Bronchial epithelial cell (primary cell): ENCODE data around the gene SDR39U1. TPM values are rescaled to one million over a fixed set of nuclear protein-coding genes. Genes with fewer than 3 reads are reported as not detected.
A peak's percentile ranks its signal among the peaks of the same experiment; 100 is the strongest.
"Not testable (repeated sequence)": the region's sequence is repeated elsewhere in the genome, so short reads cannot be mapped to it uniquely, and the experiment has no call there.

Experiments used
- DNase-seq: peaks from one replicate; pipeline ENCODE4 v3.0.0-alpha.2; 2010; ENCODE audit warnings: low read depth
- FAIRE-seq: peaks from 2 replicates; lab custom pipeline; 2011; peaks lifted over from hg19 to GRCh38; lab: Jason Lieb, UNC
- H3K27me3 ChIP-seq: 2 replicates; pipeline ENCODE4 v1.5.1; 2011; ENCODE audit warnings: low read length; ENCODE audit not compliant: control insufficient read depth, insufficient read depth
- H3K36me3 ChIP-seq: 2 replicates; pipeline ENCODE4 v1.5.1; 2011; ENCODE audit warnings: low read length; ENCODE audit not compliant: control insufficient read depth, insufficient read depth
- H3K4me3 ChIP-seq: 2 replicates; pipeline ENCODE4 v1.5.1; 2011; ENCODE audit warnings: mild to moderate bottlenecking, low read depth, low read length, control low read depth
- CTCF ChIP-seq: IDR thresholded peaks from 2 replicates; pipeline ENCODE4 v1.5.1; 2011; ENCODE audit warnings: mild to moderate bottlenecking, moderate library complexity, low read length, control low read depth, inconsistent platforms; ENCODE audit not compliant: insufficient read depth, severe bottlenecking
- total RNA-seq: library from RNA; depleted of rRNA; stranded (reverse); fragments of >200 nt; gene quantifications from 2 replicates; pipeline ENCODE4 v1.2.1, GENCODE V29; 2014

Gene SDR39U1
- total RNA-seq = 6.5 and 8.2 TPM in 2 replicates

- Histone ChIP-seq H3K36me3 (peaks cover 24% of the 10 kb centered on the region), H3K4me3 (peak within 1 kb of the TSS; percentile 77), H3K27me3 (no peaks in the 10 kb centered on the region)
- peak; percentile 91 for FAIRE-seq
- DNase-seq = peak; percentile 99
- no peak for TF ChIP-seq CTCF
Observed at GRCh38 chr14:24442240-24443052, at the start of gene SDR39U1. Gene SDR39U1, minus strand, starts transcription at chr14:24442776. Its CDS starts 7 bp downstream, at chr14:24442769.

- not testable (repeated sequence) for H3K27me3 ChIP-seq, DNase-seq, H3K36me3 ChIP-seq, H3K4me3 ChIP-seq, FAIRE-seq
Observed at GRCh38 chr14:24491586-24492408, 49.2 kb upstream of the SDR39U1 start.

DNA sequence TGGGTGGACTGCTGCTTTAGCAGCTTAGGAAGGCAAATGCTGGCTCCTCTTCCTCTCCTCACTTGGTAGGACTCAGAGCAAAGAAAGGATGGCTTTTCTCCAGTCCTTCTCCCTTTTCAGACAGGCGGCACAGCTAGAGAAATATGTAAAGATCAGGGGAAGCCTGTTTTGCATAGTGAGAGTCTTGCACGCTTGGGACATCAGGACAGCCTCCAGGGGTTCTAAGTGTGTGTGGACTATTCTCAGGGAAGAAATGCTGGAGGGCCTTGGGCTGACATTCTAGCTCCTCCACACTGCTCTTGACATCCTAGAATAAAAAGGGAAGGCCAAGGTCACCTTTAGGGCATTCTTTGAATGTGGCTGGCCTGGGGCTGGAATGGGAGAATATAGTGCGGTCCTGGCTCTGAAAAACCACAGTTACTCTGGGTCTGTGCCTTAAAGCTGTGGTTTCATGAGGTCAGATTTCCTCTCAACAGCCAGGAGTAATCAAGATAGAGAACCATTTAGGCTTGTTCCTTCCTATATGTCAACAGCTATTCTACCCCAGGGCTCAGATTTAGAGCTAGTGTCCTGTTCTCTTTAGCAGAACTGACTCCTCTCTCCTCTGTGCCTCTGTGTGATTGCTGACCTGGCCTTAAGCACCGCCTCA lies 41.2 kb upstream of the SDR39U1 start:
- Histone ChIP-seq H3K4me3 (no peak overlapping the region), H3K27me3 (no peaks in the 10 kb centered on the region), H3K36me3 (no peaks in the 10 kb centered on the region)
- FAIRE-seq (no peak), DNase-seq (no peak)
- TF ChIP-seq CTCF = no peak

GRCh38 chr14:24482699-24483303 lies 40.2 kb upstream of the SDR39U1 start:
- H3K36me3 ChIP-seq, FAIRE-seq, H3K4me3 ChIP-seq, H3K27me3 ChIP-seq: not testable (repeated sequence)
- peak; percentile 38 for DNase-seq

DNA sequence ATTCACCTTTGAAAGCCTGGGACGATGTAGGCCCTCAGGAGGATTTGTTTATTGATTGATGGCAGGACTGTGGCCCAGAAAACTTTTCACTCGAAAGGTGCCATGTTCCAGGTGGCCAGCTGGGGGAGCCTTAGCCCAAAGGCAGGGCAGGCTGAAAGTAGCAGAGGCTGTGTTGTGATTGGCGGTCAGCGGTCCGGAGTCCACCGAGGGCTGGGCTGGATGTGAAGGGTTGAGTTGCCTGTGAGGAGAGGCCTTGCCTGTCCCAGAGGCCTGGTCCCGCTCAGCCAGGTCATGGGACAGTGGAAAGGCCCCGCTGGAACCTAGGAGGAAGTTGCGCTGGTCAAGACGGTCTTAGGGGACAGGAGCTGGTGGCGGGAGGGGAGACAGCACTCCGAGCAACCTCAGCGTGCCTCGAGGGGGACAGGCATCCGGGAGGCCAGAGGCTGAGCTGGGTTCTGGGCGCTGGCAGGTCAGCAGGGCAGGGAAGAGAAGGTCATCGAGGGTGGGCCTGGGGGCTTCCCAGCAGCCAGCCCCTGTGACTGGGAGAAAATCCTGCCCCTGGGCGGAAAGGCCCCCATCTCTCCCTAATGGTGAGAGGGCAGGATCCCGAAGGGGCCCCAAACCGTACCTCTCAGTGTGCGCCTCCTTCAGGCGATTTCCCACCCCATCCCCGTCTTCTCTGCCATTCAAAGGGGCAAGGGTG lies 39.2 kb upstream of the SDR39U1 start:
- no peak for FAIRE-seq
- no peak overlapping the region for H3K4me3 ChIP-seq
- H3K27me3 ChIP-seq = no peaks in the 10 kb centered on the region
- no peaks in the 10 kb centered on the region for H3K36me3 ChIP-seq
- peak; percentile 88 for TF ChIP-seq CTCF
- peak; percentile 35 for DNase-seq

DNA sequence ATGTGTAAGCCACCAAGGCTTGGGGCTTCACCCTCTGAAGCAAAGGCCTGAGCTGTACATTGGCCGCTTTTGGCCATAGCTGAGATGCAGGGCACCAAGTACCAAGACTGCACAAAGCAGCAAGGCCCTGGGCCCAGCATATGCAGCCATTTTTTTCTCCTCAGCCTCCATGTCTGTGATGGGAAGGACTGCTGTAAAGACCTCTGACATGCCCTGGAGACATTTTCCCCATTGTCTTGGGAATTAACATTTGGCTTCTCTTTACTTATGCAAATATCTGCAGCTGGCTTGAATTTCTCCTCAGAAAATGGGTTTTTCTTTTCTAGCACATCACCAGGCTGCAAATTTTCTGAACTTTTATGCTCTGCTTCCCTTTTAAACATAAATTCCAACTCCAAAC lies 37.4 kb upstream of the SDR39U1 start:
- H3K27me3 ChIP-seq, H3K36me3 ChIP-seq, FAIRE-seq, H3K4me3 ChIP-seq, DNase-seq: not testable (repeated sequence)
